SK-N-SH (cell line): ENCODE data around the gene EPHA6. TPM values are rescaled to one million over a fixed set of nuclear protein-coding genes. Genes with fewer than 3 reads are reported as not detected.

ENCODE experiments used
- CTCF ChIA-PET: fragments of 300-600, 350-600 bp; formaldehyde crosslinking; extraction: SDS; loops from one replicate; lab custom pipeline; 2021; lab: Yijun Ruan, JAX
- POLR2A ChIA-PET: fragments of 350-600 bp; sonication (Branson Sonifier 250); formaldehyde crosslinking; extraction: SDS; loops from one replicate; lab custom pipeline; 2020; ENCODE audit warnings: antibody characterized with exemption, inconsistent platforms; lab: Yijun Ruan, JAX
- DNase-seq: peaks from one replicate; pipeline ENCODE4 v3.0.0; 2012
- H2AFZ ChIP-seq: fragments of 200-600 bp; sonication (generic); 2 replicates; pipeline ENCODE4 v1.8.1; 2016; ENCODE audit warnings: antibody characterized with exemption, mild to moderate bottlenecking, low read depth
- H3F3A ChIP-seq: fragments of 200-600 bp; sonication (generic); replicated peaks from 2 replicates; pipeline ENCODE3; 2016; ENCODE audit warnings: antibody characterized with exemption, mild to moderate bottlenecking; ENCODE audit not compliant: insufficient read depth
- H3K27ac ChIP-seq, 2 experiments: fragments of 200-500 bp in 1 of 2; fragments of 200-600 bp in 1 of 2; sonication (Bioruptor generic) in 1 of 2; sonication (generic), shearing (Covaris generic) in 1 of 2; 2 replicates each; pipeline versions ENCODE4 v1.5.1 to v1.6.1; 2014 to 2016; ENCODE audit warnings: low read depth in 2 of 2, inconsistent platforms in 1 of 2, low read length in 1 of 2, mild to moderate bottlenecking in 1 of 2, mixed read lengths in 1 of 2
- H3K27me3 ChIP-seq: fragments of 200-600 bp; sonication (generic), shearing (Covaris generic); 2 replicates; pipeline ENCODE4 v1.6.1; 2016; ENCODE audit warnings: mixed run types; ENCODE audit not compliant: insufficient read depth
- H3K36me3 ChIP-seq, 2 experiments: fragments of 200-500 bp in 1 of 2; fragments of 200-600 bp in 1 of 2; sonication (Bioruptor generic) in 1 of 2; sonication (generic) in 1 of 2; replicated peaks in 1 of 2; 2 replicates each; pipeline versions ENCODE3 to v1.5.1; 2014 to 2016; ENCODE audit warnings: low read length in 1 of 2, mild to moderate bottlenecking in 1 of 2; ENCODE audit not compliant: insufficient read depth in 2 of 2, control insufficient read depth in 1 of 2
- H3K4me1 ChIP-seq, 2 experiments: fragments of 200-500 bp in 1 of 2; fragments of 200-600 bp in 1 of 2; sonication (Bioruptor generic) in 1 of 2; sonication (generic), shearing (Covaris generic) in 1 of 2; 2 replicates each; pipeline versions ENCODE4 v1.5.1 to v1.6.1; 2014 to 2016; ENCODE audit warnings: low read depth in 1 of 2, low read length in 1 of 2, mixed run types in 1 of 2; ENCODE audit not compliant: insufficient read depth in 2 of 2, control insufficient read depth in 1 of 2
- H3K4me2 ChIP-seq: fragments of 200-600 bp; sonication (generic), shearing (Covaris generic); 2 replicates; pipeline ENCODE4 v1.6.1; 2017; ENCODE audit warnings: mixed run types
- H3K4me3 ChIP-seq, 2 experiments: fragments of 200-500 bp in 1 of 2; fragments of 200-600 bp in 1 of 2; sonication (Bioruptor generic) in 1 of 2; sonication (generic), shearing (Covaris generic) in 1 of 2; 2 replicates each; pipeline versions ENCODE4 v1.5.1 to v1.8.1; 2014 to 2016; ENCODE audit warnings: low read depth in 2 of 2, inconsistent platforms in 1 of 2, low read length in 1 of 2, mild to moderate bottlenecking in 1 of 2, mixed read lengths in 1 of 2, moderate library complexity in 1 of 2
- H3K79me2 ChIP-seq: fragments of 200-600 bp; sonication (generic); 2 replicates; pipeline ENCODE4 v1.8.1; 2017; ENCODE audit warnings: mild to moderate bottlenecking; ENCODE audit not compliant: insufficient read depth
- H3K9ac ChIP-seq: fragments of 200-600 bp; sonication (generic); 2 replicates; pipeline ENCODE4 v1.6.1; 2017; ENCODE audit warnings: mixed run types
- H3K9me2 ChIP-seq: fragments of 200-600 bp; sonication (generic); 2 replicates; pipeline ENCODE4 v1.6.1; 2017; ENCODE audit warnings: mixed run types
- H3K9me3 ChIP-seq: fragments of 200-600 bp; sonication (generic); 2 replicates; pipeline ENCODE4 v1.6.1; 2017; ENCODE audit warnings: mixed run types, mild to moderate bottlenecking, moderate library complexity
- H4K20me1 ChIP-seq: fragments of 200-600 bp; sonication (generic); 2 replicates; pipeline ENCODE4 v1.6.1; 2017; ENCODE audit warnings: mild to moderate bottlenecking, mixed run types; ENCODE audit not compliant: insufficient read depth
- CHD2 ChIP-seq: fragments of 150-350 bp; IDR thresholded peaks from 2 replicates; pipeline ENCODE4 v1.6.1; 2018; ENCODE audit warnings: low read length; ENCODE audit not compliant: partially characterized antibody
- CTCF ChIP-seq: fragments of 200-600 bp; sonication (generic); IDR thresholded peaks from 2 replicates; pipeline ENCODE4 v1.6.1; 2017; ENCODE audit warnings: antibody characterized with exemption, mild to moderate bottlenecking, moderate library complexity
- ELF1 ChIP-seq: IDR thresholded peaks from 2 replicates; pipeline ENCODE4 v1.4.0; 2012
- FOXM1 ChIP-seq: IDR thresholded peaks from 2 replicates; pipeline ENCODE4 v1.4.0; 2012; ENCODE audit warnings: low read depth, mild to moderate bottlenecking
- JUND ChIP-seq: IDR thresholded peaks from 2 replicates; pipeline ENCODE4 v1.4.0; 2012
- NFIC ChIP-seq: IDR thresholded peaks from 2 replicates; pipeline ENCODE4 v1.4.0; 2012; ENCODE audit warnings: borderline replicate concordance
- SIN3A ChIP-seq: IDR thresholded peaks from 2 replicates; pipeline ENCODE4 v1.6.1; 2012; ENCODE audit warnings: low read depth, mild to moderate bottlenecking, low read length, moderate library complexity, borderline replicate concordance
- SMC3 ChIP-seq: IDR thresholded peaks from 2 replicates; pipeline ENCODE4 v1.6.1; 2012; ENCODE audit warnings: low read depth, low read length, improper control_type of control experiment
- TAF1 ChIP-seq: IDR thresholded peaks from 2 replicates; pipeline ENCODE4 v1.6.1; 2012; ENCODE audit warnings: low read depth, mild to moderate bottlenecking, low read length, moderate library complexity, borderline replicate concordance
- TEAD4 ChIP-seq: IDR thresholded peaks from 2 replicates; pipeline ENCODE4 v1.4.0; 2012; ENCODE audit warnings: mild to moderate bottlenecking, borderline replicate concordance; ENCODE audit not compliant: insufficient read depth
- USF1 ChIP-seq: IDR thresholded peaks from 2 replicates; pipeline ENCODE4 v1.4.0; 2012; ENCODE audit warnings: low read depth, borderline replicate concordance
- YY1 ChIP-seq: IDR thresholded peaks from 2 replicates; pipeline ENCODE4 v1.4.0; 2012; ENCODE audit warnings: low read depth, mild to moderate bottlenecking
- ZBTB33 ChIP-seq: IDR thresholded peaks from 2 replicates; pipeline ENCODE4 v1.4.0; 2012; ENCODE audit warnings: low read depth, borderline replicate concordance
- WGBS: methylation state at CpG from one replicate; pipeline ENCODE4 v1.1.6; 2017; ENCODE audit warnings: low lambda C conversion rate; 5-methylcytosine and 5-hydroxymethylcytosine counted together
- polyA plus RNA-seq, 3 experiments: library from polyadenylated mRNA; depleted of rRNA; stranded (reverse); fragments of >200 nt; gene quantifications; 2 replicates each; pipeline ENCODE4 v1.2.3, GENCODE V29; 2012
- TF ChIP-seq, protein P1 (sequence below): fragments of 150-350 bp; IDR thresholded peaks from 2 replicates; pipeline ENCODE4 v1.6.1; 2016; ENCODE audit warnings: mild to moderate bottlenecking, low read depth, low read length
- TF ChIP-seq, protein P2 (sequence below): fragments of 150-350 bp; IDR thresholded peaks from 2 replicates; pipeline ENCODE4 v1.6.1; 2017; ENCODE audit warnings: antibody characterized with exemption, low read length, low read depth, borderline replicate concordance

Gene EPHA6
- polyA plus RNA-seq, 1 of the 3 experiments (the other 2 are of a cell fraction): not detected

DNA sequence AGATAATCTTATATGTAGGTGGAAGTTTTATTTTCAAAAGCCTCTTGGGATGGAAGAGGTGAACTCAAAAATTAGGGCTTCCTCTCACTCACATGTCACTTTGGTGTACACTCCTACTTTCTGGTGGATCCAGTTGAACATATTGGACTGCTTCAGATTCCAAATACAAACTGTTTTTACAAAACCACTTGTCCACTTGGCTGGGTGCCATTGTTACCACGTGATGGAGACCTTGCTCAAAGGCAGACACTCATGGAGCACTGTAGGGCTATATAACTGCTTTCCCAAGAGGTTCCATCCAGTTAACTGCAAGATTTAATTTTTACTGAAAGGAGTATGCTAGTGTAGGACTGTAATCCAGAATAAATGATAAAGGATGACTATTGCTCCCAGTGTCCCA lies 307.0 kb downstream of the EPHA6 start (continued):
- no peak for TF ChIP-seq CTCF
- TF ChIP-seq, protein P1, sequence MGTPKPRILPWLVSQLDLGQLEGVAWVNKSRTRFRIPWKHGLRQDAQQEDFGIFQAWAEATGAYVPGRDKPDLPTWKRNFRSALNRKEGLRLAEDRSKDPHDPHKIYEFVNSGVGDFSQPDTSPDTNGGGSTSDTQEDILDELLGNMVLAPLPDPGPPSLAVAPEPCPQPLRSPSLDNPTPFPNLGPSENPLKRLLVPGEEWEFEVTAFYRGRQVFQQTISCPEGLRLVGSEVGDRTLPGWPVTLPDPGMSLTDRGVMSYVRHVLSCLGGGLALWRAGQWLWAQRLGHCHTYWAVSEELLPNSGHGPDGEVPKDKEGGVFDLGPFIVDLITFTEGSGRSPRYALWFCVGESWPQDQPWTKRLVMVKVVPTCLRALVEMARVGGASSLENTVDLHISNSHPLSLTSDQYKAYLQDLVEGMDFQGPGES: no peak
- TF ChIP-seq, all 33 proteins: peak for 0

DNA sequence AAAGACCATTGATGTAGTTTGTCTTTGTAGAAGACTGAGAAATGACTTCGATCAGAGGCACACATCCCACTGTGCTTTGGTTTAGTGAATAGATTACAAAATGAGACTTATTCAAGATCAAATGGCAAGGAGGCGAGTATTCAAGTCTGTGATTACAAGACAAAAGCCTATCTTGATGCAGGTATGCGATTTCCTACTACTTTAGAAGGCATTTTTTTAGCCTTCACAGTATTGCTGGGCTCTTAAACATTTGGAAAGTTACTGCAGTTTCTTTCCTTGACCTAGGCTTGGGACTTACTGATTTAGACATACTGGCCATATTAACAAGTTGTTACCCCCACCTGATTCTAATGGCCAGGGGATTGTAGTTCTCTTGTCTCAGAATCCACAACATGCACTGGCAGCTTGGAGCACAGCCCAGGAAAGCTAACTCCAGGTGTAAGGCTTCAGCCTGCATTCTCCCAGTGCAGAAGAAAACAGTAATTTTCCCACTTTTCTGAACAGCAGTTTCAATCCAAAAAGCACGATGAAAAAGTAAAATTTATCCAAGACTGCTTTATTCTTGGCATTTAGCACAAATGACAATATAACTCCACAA lies 311.6 kb downstream of the EPHA6 start:
- Histone ChIP-seq H3K4me2 (no peak overlapping the region), H3K36me3 (no peaks in the 10 kb centered on the region), H3K9me3 (no peaks in the 10 kb centered on the region), H3K27ac (no peak overlapping the region), H4K20me1 (no peaks in the 10 kb centered on the region), H2AFZ (no peak overlapping the region), H3K9me2 (no peaks in the 10 kb centered on the region), H3K4me3 (no peak overlapping the region), H3F3A (no peaks in the 10 kb centered on the region), H3K4me1 (no peaks in the 10 kb centered on the region), H3K27me3 (no peaks in the 10 kb centered on the region), H3K79me2 (no peaks in the 10 kb centered on the region), H3K9ac (no peak overlapping the region)
- 11% methylated on average over 4 of the region's 4 CpGs for WGBS
- ChIA-PET POLR2A (no interaction called here), CTCF (no interaction called here)
- no peak for TF ChIP-seq SMC3
- TF ChIP-seq TEAD4: no peak
- TF ChIP-seq NFIC: no peak
- TF ChIP-seq, protein P1: no peak
- TF ChIP-seq TAF1: no peak
- TF ChIP-seq JUND: no peak
- no peak for TF ChIP-seq FOXM1
- TF ChIP-seq CHD2: no peak
- TF ChIP-seq YY1: no peak
- TF ChIP-seq, protein P2, sequence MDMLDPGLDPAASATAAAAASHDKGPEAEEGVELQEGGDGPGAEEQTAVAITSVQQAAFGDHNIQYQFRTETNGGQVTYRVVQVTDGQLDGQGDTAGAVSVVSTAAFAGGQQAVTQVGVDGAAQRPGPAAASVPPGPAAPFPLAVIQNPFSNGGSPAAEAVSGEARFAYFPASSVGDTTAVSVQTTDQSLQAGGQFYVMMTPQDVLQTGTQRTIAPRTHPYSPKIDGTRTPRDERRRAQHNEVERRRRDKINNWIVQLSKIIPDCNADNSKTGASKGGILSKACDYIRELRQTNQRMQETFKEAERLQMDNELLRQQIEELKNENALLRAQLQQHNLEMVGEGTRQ: no peak
- no peak for TF ChIP-seq USF1
- TF ChIP-seq ELF1: no peak
- TF ChIP-seq ZBTB33: no peak
- no peak for TF ChIP-seq SIN3A
- DNase-seq: no peak
